A549 (cell line): Measurements from ENCODE around the gene SLC35A3. TPM values are rescaled to one million over a fixed set of nuclear protein-coding genes. Genes with fewer than 3 reads are reported as not detected.

Source experiments
- ATAC-seq, 2 experiments: fragments of 200-7000 bp in 1 of 2; fragments of >200 bp in 1 of 2; cut with Nextera tagmentation in 1 of 2; cut with Tn5 transposase in 1 of 2; 3 replicates each; pipeline versions ENCODE4 v1.8.0 to v1.9.1; 2018 to 2020; ENCODE audit warnings: mild to moderate bottlenecking in 1 of 2, moderate library complexity in 1 of 2
- CTCF ChIA-PET: fragments of 300-600 bp; sonication (Branson Sonifier 250); formaldehyde crosslinking; extraction: SDS; loops from one replicate; lab custom pipeline; 2021; ENCODE audit warnings: antibody characterized with exemption, inconsistent platforms; lab: Yijun Ruan, JAX
- POLR2A ChIA-PET: fragments of 350-600 bp; formaldehyde crosslinking; extraction: SDS; loops from one replicate; lab custom pipeline; 2021; ENCODE audit warnings: antibody characterized with exemption, inconsistent platforms; lab: Yijun Ruan, JAX
- DNase-seq, 2 experiments: peaks; one replicate each; pipeline versions ENCODE4 v3.0.0 to v3.0.0-alpha.2; 2011 to 2016; ENCODE audit warnings: low read depth in 1 of 2, low spot score in 1 of 2
- FAIRE-seq: peaks from 2 replicates; lab custom pipeline; 2011; peaks lifted over from hg19 to GRCh38; lab: Jason Lieb, UNC
- H3K27ac ChIP-seq, 2 experiments: fragments of >200 bp; sonication (Bioruptor Twin); formaldehyde crosslinking; 3 replicates each; pipeline ENCODE4 v1.5.1; 2016 to 2017
- H3K4me1 ChIP-seq: fragments of >200 bp; sonication (Bioruptor Twin); formaldehyde crosslinking; 3 replicates; pipeline ENCODE4 v1.6.1; 2016
- H3K4me2 ChIP-seq: fragments of >200 bp; sonication (Bioruptor Twin); formaldehyde crosslinking; 3 replicates; pipeline ENCODE4 v1.6.1; 2016
- H3K4me3 ChIP-seq: fragments of >200 bp; sonication (Bioruptor Twin); formaldehyde crosslinking; 3 replicates; pipeline ENCODE4 v1.5.1; 2016
- H3K9me3 ChIP-seq: fragments of >200 bp; sonication (Bioruptor Twin); formaldehyde crosslinking; 3 replicates; pipeline ENCODE4 v1.6.1; 2016
- ATOH8 ChIP-seq: fragments of 250-450 bp; sonication (Bioruptor Pico); IDR thresholded peaks from 2 replicates; pipeline ENCODE4 v1.5.0; 2020; ENCODE audit warnings: low read depth, mild to moderate bottlenecking, moderate library complexity
- CBX8 ChIP-seq: fragments of 200-600 bp; sonication (generic); IDR thresholded peaks from 2 replicates; pipeline ENCODE4 v1.6.1; 2016
- CEBPB ChIP-seq, 2 experiments: fragments of >200 bp in 1 of 2; sonication (Bioruptor Twin) in 1 of 2; formaldehyde crosslinking in 1 of 2; IDR thresholded peaks; 2 replicates each; pipeline ENCODE4 v1.6.1; 2012 to 2016
- E2F6 ChIP-seq: IDR thresholded peaks from 2 replicates; pipeline ENCODE4 v1.6.1; 2012; ENCODE audit warnings: low read depth, borderline replicate concordance
- EHMT2 ChIP-seq: fragments of 200-600 bp; sonication (generic); IDR thresholded peaks from 2 replicates; pipeline ENCODE4 v1.6.1; 2016; ENCODE audit warnings: antibody characterized with exemption, low read depth, mild to moderate bottlenecking, moderate library complexity
- ESRRA ChIP-seq: fragments of 150-350 bp; IDR thresholded peaks from 2 replicates; pipeline ENCODE4 v1.6.1; 2014; ENCODE audit warnings: mild to moderate bottlenecking, low read length, borderline replicate concordance
- FOSL2 ChIP-seq, 2 experiments: fragments of 450-650 bp in 1 of 2; fragments of >200 bp in 1 of 2; sonication (Bioruptor Twin) in 1 of 2; formaldehyde crosslinking; IDR thresholded peaks; 2 replicates each; pipeline versions ENCODE4 v1.5.0 to v1.6.1; 2016 to 2020; ENCODE audit warnings: mild to moderate bottlenecking in 1 of 2, moderate library complexity in 1 of 2
- FOXS1 ChIP-seq: fragments of 250-450 bp; sonication (Bioruptor Pico); IDR thresholded peaks from 2 replicates; pipeline ENCODE4 v1.5.0; 2020; ENCODE audit warnings: mild to moderate bottlenecking, moderate library complexity
- HEYL ChIP-seq: fragments of 250-450 bp; sonication (Bioruptor Pico); IDR thresholded peaks from 2 replicates; pipeline ENCODE4 v1.8.0; 2021; ENCODE audit warnings: mild to moderate bottlenecking, moderate library complexity
- HMGXB4 ChIP-seq: fragments of 250-450 bp; sonication (Bioruptor Pico); IDR thresholded peaks from 2 replicates; pipeline ENCODE4 v1.5.0; 2021; ENCODE audit warnings: mild to moderate bottlenecking, moderate library complexity, borderline replicate concordance
- HOXB13 ChIP-seq: fragments of 250-450 bp; sonication (Bioruptor Pico); IDR thresholded peaks from 2 replicates; pipeline ENCODE4 v1.5.0; 2020; ENCODE audit warnings: low read depth, mild to moderate bottlenecking, moderate library complexity
- JUN ChIP-seq, 2 experiments: fragments of >200 bp; sonication (Bioruptor Twin); formaldehyde crosslinking; IDR thresholded peaks; 2 replicates in 1 of 2; 3 replicates in 1 of 2; pipeline ENCODE4 v1.6.1; 2016 to 2017
- JUNB ChIP-seq: fragments of >200 bp; sonication (Bioruptor Twin); formaldehyde crosslinking; IDR thresholded peaks from 2 replicates; pipeline ENCODE4 v1.6.1; 2016
- MAZ ChIP-seq: fragments of 150-350 bp; IDR thresholded peaks from 2 replicates; pipeline ENCODE4 v1.6.1; 2014; ENCODE audit warnings: antibody characterized with exemption, low read depth, low read length, borderline replicate concordance
- NFE2L2 ChIP-seq: fragments of 150-350 bp; conservative IDR thresholded peaks from 2 replicates; pipeline ENCODE4 v1.6.1; 2014; ENCODE audit warnings: low read length
- RCOR1 ChIP-seq: fragments of 150-350 bp; IDR thresholded peaks from 2 replicates; pipeline ENCODE4 v1.6.1; 2014; ENCODE audit warnings: antibody characterized with exemption, low read length, low read depth
- RFX5 ChIP-seq: fragments of 450-650 bp; IDR thresholded peaks from 2 replicates; pipeline ENCODE4 v1.7.1; 2014; ENCODE audit warnings: antibody characterized with exemption, mild to moderate bottlenecking, moderate library complexity
- RNF2 ChIP-seq: fragments of 200-600 bp; sonication (generic); IDR thresholded peaks from 2 replicates; pipeline ENCODE4 v1.6.1; 2016; ENCODE audit warnings: low read depth, mild to moderate bottlenecking, antibody characterized with exemption, moderate library complexity, borderline replicate concordance
- SMC3 ChIP-seq: fragments of >200 bp; sonication (Bioruptor Twin); formaldehyde crosslinking; IDR thresholded peaks from 3 replicates; pipeline ENCODE4 v1.6.1; 2018; ENCODE audit warnings: inconsistent platforms
- SREBF2 ChIP-seq: fragments of 450-650 bp; IDR thresholded peaks from 2 replicates; pipeline ENCODE4 v1.6.1; 2014; ENCODE audit warnings: mild to moderate bottlenecking, moderate library complexity
- TFCP2L1 ChIP-seq: fragments of 250-450 bp; sonication (Bioruptor Pico); IDR thresholded peaks from 2 replicates; pipeline ENCODE4 v1.5.0; 2021; ENCODE audit warnings: mild to moderate bottlenecking
- TP53 ChIP-seq: fragments of 250-450 bp; sonication (Bioruptor Pico); IDR thresholded peaks from 2 replicates; pipeline ENCODE4 v1.5.0; 2021; ENCODE audit warnings: mild to moderate bottlenecking, moderate library complexity
- USF2 ChIP-seq: fragments of 450-650 bp; IDR thresholded peaks from 2 replicates; pipeline ENCODE4 v1.6.1; 2014; ENCODE audit warnings: antibody characterized with exemption
- ZFP36 ChIP-seq: fragments of 450-650 bp; IDR thresholded peaks from 2 replicates; pipeline ENCODE4 v1.6.1; 2014; ENCODE audit warnings: borderline replicate concordance; ENCODE audit not compliant: partially characterized antibody
- WGBS: methylation state at CpG from one replicate; pipeline ENCODE4 v1.1.6; 2017; ENCODE audit errors: missing lambda C conversion rate; 5-methylcytosine and 5-hydroxymethylcytosine counted together
- polyA plus RNA-seq, 4 experiments: library from polyadenylated mRNA; depleted of rRNA in 3 of 4; stranded (reverse); fragments of >200 nt; fragmentation: RNase III in 1 of 4; extraction: RNeasy Plus Mini Kit Qiagen cat#74134 plus additional on column Dnase treatment in 1 of 4; gene quantifications; 2 replicates in 3 of 4; 3 replicates in 1 of 4; pipeline ENCODE4 v1.2.3, GENCODE V29; 2011 to 2017
- TF ChIP-seq, protein P1 (sequence below): fragments of 150-350 bp; IDR thresholded peaks from 2 replicates; pipeline ENCODE4 v1.6.1; 2014; ENCODE audit warnings: low read depth, mild to moderate bottlenecking, low read length
- TF ChIP-seq, protein P2 (sequence below): IDR thresholded peaks from 2 replicates; pipeline ENCODE4 v1.6.1; 2012

SLC35A3 gene
- polyA plus RNA-seq, 2 of the 4 experiments (the other 2 are of a cell fraction): 9.6 to 15.1 TPM

GRCh38 chr1:99980928-99981327 is 11.1 kb downstream of the SLC35A3 start:
- POLR2A ChIA-PET: interaction anchor here (1.3 kb wide), 1 partner anchor 11 kb away, joined by 3 read pairs; no protein-coding TSS in a partner anchor
- CTCF ChIA-PET: no interaction called here
- TF ChIP-seq RNF2: no peak
- no peak overlapping the region for H3K4me2 ChIP-seq
- FAIRE-seq (no peak), ATAC-seq (no peak), DNase-seq (no peak)
- H3K9me3 ChIP-seq: no peaks in the 10 kb centered on the region
- no peaks in the 10 kb centered on the region for H3K4me1 ChIP-seq
- H3K27ac ChIP-seq: no peak overlapping the region
- no peak overlapping the region for H3K4me3 ChIP-seq

GRCh38 chr1:99986656-99987225 is 16.9 kb downstream of the SLC35A3 start:
- 0 out of 6 replicates have a peak overlapping the region, but pooled peaks of 1 of the 2 experiments have one; percentile 26 for H3K27ac ChIP-seq
- no peak for FAIRE-seq
- H3K4me2 ChIP-seq: peak overlapping the region; percentile 28
- TF ChIP-seq EHMT2 (no peak), TP53 (no peak), USF2 (no peak), CEBPB (IDR thresholded peaks at IDR 0.05) (no peak), TFCP2L1 (CRISPR knock-in tag) (no peak), HOXB13 (CRISPR knock-in tag) (no peak), SMC3 (no peak), MAZ (no peak), RFX5 (no peak), HEYL (CRISPR knock-in tag) (no peak), JUNB (no peak), E2F6 (no peak), RCOR1 (no peak), SREBF2 (no peak)
- TF ChIP-seq, protein P1, sequence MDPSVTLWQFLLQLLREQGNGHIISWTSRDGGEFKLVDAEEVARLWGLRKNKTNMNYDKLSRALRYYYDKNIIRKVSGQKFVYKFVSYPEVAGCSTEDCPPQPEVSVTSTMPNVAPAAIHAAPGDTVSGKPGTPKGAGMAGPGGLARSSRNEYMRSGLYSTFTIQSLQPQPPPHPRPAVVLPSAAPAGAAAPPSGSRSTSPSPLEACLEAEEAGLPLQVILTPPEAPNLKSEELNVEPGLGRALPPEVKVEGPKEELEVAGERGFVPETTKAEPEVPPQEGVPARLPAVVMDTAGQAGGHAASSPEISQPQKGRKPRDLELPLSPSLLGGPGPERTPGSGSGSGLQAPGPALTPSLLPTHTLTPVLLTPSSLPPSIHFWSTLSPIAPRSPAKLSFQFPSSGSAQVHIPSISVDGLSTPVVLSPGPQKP: no peak
- TF ChIP-seq, protein P2, sequence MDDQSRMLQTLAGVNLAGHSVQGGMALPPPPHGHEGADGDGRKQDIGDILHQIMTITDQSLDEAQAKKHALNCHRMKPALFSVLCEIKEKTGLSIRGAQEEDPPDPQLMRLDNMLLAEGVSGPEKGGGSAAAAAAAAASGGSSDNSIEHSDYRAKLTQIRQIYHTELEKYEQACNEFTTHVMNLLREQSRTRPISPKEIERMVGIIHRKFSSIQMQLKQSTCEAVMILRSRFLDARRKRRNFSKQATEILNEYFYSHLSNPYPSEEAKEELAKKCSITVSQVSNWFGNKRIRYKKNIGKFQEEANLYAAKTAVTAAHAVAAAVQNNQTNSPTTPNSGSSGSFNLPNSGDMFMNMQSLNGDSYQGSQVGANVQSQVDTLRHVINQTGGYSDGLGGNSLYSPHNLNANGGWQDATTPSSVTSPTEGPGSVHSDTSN: no peak
- TF ChIP-seq, all 56 proteins: peak for 0
- H3K4me1 ChIP-seq: peaks cover 9% of the 10 kb centered on the region; the same call in 2 of the 3 replicates
- ATAC-seq (no peak), DNase-seq (no peak)
- WGBS: 75% methylated on average over 2 of the region's 2 CpGs
- no peak overlapping the region for H3K4me3 ChIP-seq
- ChIA-PET POLR2A (no interaction called here), CTCF (interaction anchor here (0.7 to 1.5 kb wide), 2 partner anchors 10 to 90 kb away, joined by 4 read pairs; no protein-coding TSS in a partner anchor)
- H3K9me3 ChIP-seq: peaks cover 5% of the 10 kb centered on the region; the same call in 2 of the 3 replicates

- Histone ChIP-seq H3K4me3 (no peak overlapping the region), H3K9me3 (peaks cover 18% of the 10 kb centered on the region; the same call in 2 of the 3 replicates), H3K4me2 (no peak overlapping the region), H3K27ac (no peak overlapping the region), H3K4me1 (peaks cover 9% of the 10 kb centered on the region; the same call in 2 of the 3 replicates)
- DNase-seq (no peak), ATAC-seq (no peak), FAIRE-seq (no peak)
- WGBS: no CpG with 5 or more reads among the region's 1 CpG
- ChIA-PET CTCF (no interaction called here), POLR2A (no interaction called here)
- TF ChIP-seq MAZ (no peak), CEBPB (IDR thresholded peaks at IDR 0.05) (no peak), ZFP36 (no peak), HEYL (CRISPR knock-in tag) (no peak), TP53 (no peak), RNF2 (no peak), NFE2L2 (no peak), ESRRA (no peak), FOXS1 (CRISPR knock-in tag) (no peak), CBX8 (no peak), RFX5 (no peak), JUN (IDR thresholded peaks at IDR 0.05) (no peak), FOSL2 (IDR thresholded peaks at IDR 0.05) (no peak), FOSL2 (CRISPR knock-in tag; IDR thresholded peaks at IDR 0.05) (no peak), ATOH8 (CRISPR knock-in tag) (no peak), HMGXB4 (CRISPR knock-in tag) (no peak)
Observed at GRCh38 chr1:99988210-99988765, 18.5 kb downstream of the SLC35A3 start.
